Pericardium fibroblast (primary cell): Measurements from ENCODE around the gene GCM1. TPM values are rescaled to one million over a fixed set of nuclear protein-coding genes. Genes with fewer than 3 reads are reported as not detected.

Experiments
- total RNA-seq: library from RNA; depleted of rRNA; stranded (reverse); fragments of >200 nt; gene quantifications from 2 replicates; pipeline ENCODE4 v1.2.3, GENCODE V29; 2015

Gene GCM1
- total RNA-seq = not detected in 2 replicates

GRCh38 chr6:53148684-53149083 lies at the start of gene GCM1:
TSS of gene GCM1 (minus strand) at chr6:53148841. CDS start at chr6:53145632, 3,209 bp downstream.

Other genes starting within 250 kb of the GCM1 start
- not detected in 2 replicates for gene GSTA3, start 239.1 kb downstream of the GCM1 start, total RNA-seq
- gene GSTA4, start 153.6 kb downstream of the GCM1 start, total RNA-seq = 38.0 and 45.8 TPM in 2 replicates
- 6.0 and 8.5 TPM in 2 replicates for gene CILK1, start 87.0 kb downstream of the GCM1 start, total RNA-seq
- 20.0 and 24.0 TPM in 2 replicates for gene FBXO9, start 83.4 kb downstream of the GCM1 start, total RNA-seq
- gene ELOVL5, start 200.1 kb upstream of the GCM1 start, total RNA-seq = 103 TPM in 2 replicates